Stimulated activated CD8-positive, alpha-beta memory T cell treated with anti-CD3 and anti-CD28 coated beads, Interleukin-12 subunit alpha, Interleukin-12 subunit beta, amount 100 ng/mL, for 24 hours (primary cell): ENCODE measurements around the gene SLC35A5.

ENCODE experiments used
- DNase-seq: peaks from one replicate; pipeline ENCODE4 v3.0.0-alpha.2; 2020; ENCODE audit errors: extremely low read depth

The SLC35A5 gene

GRCh38 chr3:112569265-112569664, 7.4 kb downstream of the SLC35A5 start:
- DNase-seq: no peak

- no peak for DNase-seq
These were observed 10.9 kb downstream of the SLC35A5 start for GRCh38 chr3:112572701-112573100.

GRCh38 chr3:112579232-112579631, 17.4 kb downstream of the SLC35A5 start:
- no peak for DNase-seq

GRCh38 chr3:112579697-112580096, 17.9 kb downstream of the SLC35A5 start:
- no peak for DNase-seq

- no peak for DNase-seq
These were observed 20.5 kb downstream of the SLC35A5 start for GRCh38 chr3:112582244-112582874.

- DNase-seq: no peak
These were observed 21.3 kb downstream of the SLC35A5 start for GRCh38 chr3:112583105-112583504.

- DNase-seq: no peak
These were observed 23.9 kb downstream of the SLC35A5 start for GRCh38 chr3:112585782-112586181.

GRCh38 chr3:112587336-112587735, 25.5 kb downstream of the SLC35A5 start:
- no peak for DNase-seq

GRCh38 chr3:112593258-112593657, 31.4 kb downstream of the SLC35A5 start:
- DNase-seq: no peak

GRCh38 chr3:112594856-112595255, 33.0 kb downstream of the SLC35A5 start:
- DNase-seq: no peak

- no peak for DNase-seq
These were observed 36.1 kb downstream of the SLC35A5 start for GRCh38 chr3:112597945-112598344.

- DNase-seq: no peak
These were observed 36.9 kb downstream of the SLC35A5 start for GRCh38 chr3:112598731-112599130.

GRCh38 chr3:112602217-112602838, 40.5 kb downstream of the SLC35A5 start:
- no peak for DNase-seq

GRCh38 chr3:112604536-112604935, 42.7 kb downstream of the SLC35A5 start:
- DNase-seq: no peak

- DNase-seq: no peak
These were observed 43.4 kb downstream of the SLC35A5 start for GRCh38 chr3:112605285-112605684.

GRCh38 chr3:112606098-112606497, 44.3 kb downstream of the SLC35A5 start:
- no peak for DNase-seq

- DNase-seq: no peak
These were observed 46.0 kb downstream of the SLC35A5 start for GRCh38 chr3:112607863-112608262.

GRCh38 chr3:112610121-112610520, 48.3 kb downstream of the SLC35A5 start:
- no peak for DNase-seq

- no peak for DNase-seq
These were observed 50.1 kb downstream of the SLC35A5 start for GRCh38 chr3:112611752-112612515.

- no peak for DNase-seq
These were observed 54.3 kb downstream of the SLC35A5 start for GRCh38 chr3:112615989-112616731.

- DNase-seq: no peak
These were observed 55.4 kb downstream of the SLC35A5 start for GRCh38 chr3:112617285-112617684.

- DNase-seq: no peak
These were observed 57.5 kb downstream of the SLC35A5 start for GRCh38 chr3:112619295-112619694.
